RKO (cell line): Measurements from ENCODE around the gene SEPHS2.
"Not testable (repeated sequence)": the region's sequence is repeated elsewhere in the genome, so short reads cannot be mapped to it uniquely, and the experiment has no call there.

Experiments
- DNase-seq: peaks from one replicate; pipeline ENCODE4 v3.0.0-alpha.2; 2016; ENCODE audit warnings: low spot score

SEPHS2 gene

DNA sequence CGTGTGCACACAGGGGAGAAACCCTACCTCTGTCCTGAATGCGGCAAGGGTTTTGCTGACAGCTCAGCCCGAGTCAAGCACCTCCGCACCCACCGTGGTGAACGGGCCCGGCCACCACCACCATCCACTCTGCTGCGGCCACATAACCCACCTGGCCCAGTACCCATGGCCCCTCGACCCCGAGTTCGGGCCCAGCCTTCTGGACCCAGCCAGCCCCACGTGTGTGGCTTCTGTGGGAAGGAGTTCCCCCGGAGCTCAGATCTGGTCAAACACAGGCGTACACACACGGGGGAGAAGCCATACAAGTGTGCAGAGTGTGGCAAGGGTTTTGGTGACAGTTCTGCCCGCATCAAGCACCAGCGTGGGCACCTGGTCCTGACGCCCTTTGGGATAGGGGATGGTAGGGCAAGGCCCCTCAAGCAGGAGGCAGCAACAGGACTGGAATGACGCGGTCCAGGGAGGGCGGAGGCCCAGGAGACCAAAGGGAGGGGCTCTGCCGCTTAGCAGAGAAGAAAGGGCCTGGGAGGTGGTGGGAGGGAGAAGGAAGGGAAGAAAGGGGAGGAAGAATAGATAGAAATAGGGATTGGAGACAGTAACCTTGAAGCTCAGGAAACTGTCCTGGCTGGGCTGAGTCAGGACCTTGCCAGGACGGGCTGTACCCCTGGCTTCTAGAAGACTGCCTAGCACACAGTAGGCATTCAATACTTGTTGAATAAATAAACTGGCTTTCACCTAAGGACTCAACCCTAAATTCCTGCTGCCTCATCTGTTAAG, 46.8 kb downstream of the SEPHS2 start:
- no peak for DNase-seq

DNA sequence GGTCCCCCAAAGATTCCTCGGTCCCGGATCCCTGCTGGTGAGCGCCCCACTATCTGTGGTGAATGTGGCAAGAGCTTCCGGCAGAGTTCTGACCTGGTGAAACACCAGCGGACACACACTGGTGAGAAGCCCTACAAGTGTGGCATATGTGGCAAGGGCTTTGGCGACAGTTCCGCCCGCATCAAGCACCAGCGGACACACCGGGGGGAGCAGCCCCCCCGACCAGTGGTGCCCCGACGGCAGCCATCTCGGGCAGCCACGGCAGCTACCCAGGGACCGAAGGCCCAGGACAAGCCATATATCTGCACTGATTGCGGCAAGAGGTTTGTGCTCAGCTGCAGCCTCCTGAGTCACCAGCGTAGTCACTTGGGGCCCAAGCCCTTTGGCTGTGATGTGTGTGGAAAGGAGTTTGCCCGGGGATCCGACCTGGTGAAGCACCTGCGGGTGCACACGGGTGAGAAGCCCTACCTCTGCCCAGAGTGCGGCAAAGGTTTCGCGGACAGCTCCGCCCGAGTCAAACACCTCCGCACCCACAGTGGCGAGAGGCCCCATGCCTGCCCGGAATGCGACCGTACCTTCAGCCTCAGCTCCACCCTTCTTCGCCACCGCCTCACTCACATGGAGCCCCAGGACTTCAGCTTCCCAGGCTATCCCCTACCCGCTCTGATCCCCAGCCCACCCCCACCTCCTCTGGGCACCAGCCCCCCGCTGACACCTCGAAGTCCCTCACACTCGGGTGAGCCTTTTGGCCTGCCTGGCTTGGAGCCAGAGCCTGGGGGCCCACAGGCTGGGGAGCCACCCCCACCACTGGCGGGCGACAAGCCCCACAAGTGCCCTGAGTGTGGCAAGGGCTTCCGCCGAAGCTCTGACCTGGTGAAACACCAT, 47.7 kb downstream of the SEPHS2 start:
- no peak for DNase-seq

DNA sequence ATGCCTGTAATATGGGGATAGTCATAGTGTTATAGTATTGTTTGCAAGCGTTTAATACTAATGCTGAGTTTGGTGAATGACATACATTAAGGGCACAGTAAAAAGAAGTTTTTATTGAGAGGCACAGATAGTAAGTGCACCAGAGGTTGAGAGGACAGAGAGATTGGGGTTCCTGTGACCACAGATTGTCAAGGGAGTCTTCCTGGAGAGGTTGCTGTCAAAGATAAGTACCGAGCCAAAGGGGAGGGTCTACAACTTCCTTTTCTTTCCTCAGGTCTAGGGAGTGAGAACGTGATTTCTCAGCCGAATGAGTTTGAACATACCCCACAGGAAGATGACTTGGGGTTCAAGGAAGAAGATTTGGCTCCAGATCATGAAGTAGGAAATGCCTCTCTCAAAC, 48.6 kb downstream of the SEPHS2 start:
- DNase-seq, result no peak

DNA sequence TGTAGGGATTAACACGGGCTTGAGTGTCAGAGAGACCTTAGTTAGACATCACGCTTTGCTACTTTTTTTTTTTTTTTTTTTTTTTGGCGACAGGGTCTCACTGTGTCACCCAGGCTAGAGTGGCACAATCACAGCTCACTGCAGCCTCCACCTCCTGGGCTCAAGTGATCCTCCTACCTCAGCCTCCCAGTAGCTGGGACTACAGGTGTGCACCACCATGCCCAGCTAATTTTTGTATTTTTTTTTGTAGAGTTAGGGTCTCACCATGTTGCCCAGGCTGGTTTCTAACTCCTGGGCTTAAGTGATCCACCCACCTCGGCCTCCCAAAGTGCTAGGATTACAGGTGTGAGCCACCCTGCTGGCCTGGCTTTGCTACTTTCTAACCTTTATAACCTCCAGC, 49.0 kb downstream of the SEPHS2 start:
- not testable (repeated sequence) for DNase-seq

DNA sequence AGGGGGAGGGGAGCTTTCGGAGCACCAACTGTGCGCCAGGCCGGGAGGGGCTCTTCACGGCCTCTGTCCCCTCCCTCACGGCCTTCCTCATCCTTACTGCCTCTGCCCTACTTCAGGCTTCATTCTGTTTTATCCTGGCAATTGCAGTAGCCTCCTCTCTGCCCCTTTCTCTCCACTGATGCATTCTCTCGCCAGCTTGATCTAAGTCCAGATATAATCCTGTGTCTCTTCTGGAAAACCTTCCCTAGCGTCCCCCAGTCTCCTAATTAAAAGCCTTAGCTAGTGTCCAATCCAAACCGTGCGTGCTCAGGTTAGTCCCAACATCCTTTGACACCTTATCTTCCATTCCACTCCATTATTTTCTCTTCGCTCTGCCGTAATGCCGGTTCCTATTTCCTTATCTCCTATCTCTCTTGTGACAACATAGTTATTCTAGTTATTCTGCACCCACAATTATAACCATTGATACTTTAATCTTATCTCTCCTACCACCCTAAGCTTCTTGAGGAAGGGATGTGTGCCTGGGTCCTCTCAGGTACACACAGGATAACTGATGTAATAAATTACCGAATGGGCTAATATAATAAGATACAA, 49.6 kb downstream of the SEPHS2 start:
- DNase-seq, result peak; percentile 59

DNA sequence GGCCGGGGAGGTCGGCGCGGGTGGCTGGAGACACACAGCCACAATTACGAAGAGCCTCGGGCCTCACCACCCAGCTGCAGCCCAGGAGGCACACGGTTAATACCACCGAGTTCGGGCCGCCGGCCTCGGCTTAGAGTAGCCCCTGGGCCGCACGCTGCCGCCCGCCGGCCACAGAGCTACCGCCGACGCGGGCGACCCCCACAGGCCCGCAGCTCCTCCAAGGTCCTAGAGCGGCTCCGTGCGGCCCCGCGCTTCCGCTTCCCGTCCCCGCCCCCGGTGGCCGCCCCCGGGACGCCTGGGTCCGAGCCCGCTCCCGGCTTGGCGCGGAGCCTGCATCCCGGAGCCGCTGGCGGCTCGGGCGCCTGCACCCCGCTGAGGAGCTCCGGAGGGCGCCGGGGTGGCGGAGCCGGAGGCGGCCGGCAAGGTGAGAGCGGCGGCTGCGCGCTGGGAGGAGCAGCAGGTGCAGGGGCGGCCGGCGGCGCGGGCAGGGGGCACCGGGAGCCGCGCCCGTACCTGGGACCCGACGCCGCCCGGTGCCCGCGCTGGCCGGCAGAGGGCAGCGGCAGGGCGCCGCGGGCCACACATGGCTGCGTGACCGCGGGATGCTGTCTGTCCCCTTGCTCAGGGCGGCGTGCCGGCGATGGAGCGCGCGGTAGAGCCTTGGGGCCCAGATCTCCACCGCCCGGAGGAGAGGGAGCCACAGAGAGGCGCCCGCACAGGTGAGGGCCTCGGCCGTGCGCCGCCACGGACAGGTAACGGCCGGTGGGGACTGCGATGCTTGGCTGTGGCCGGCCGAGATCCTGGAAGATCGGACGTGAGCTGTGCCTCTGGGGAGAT, 50.3 kb downstream of the SEPHS2 start, which contains the start of gene ZNF48:
Gene ZNF48, plus strand, starts transcription at position 266 of the 837 bp plus-strand sequence. Its CDS starts 375 bp downstream, at position 641.
- DNase-seq, result peak; percentile 89

DNA sequence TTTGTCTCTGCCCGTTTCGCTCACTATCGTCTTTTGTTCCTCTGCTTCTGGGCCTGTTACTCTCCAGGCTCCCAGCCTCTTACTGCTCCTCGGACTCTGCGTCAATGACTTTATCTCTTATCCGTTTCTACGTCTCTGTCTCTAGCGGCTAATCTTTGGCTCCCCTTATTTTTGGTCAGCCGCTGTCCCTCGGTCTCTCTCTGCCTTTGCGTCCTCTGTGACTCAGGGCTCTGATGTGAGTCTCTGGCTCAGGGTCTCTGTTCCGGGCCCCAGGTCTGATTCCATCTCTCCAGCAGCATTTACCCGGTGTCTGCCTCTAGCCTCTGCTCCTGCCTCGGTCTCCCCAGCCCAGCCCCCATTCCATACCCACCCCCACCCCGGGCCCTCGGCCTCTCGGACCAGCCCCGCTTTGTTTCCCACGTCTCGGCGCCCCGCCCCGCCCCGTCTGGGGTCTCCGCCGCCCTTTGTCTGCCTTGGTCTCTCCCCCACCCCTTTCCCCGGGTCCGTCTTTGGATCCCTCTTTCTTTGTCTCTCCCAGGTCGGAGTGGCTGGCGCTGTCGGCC, 51.0 kb downstream of the SEPHS2 start:
- peak; percentile 65 for DNase-seq
